Testis (tissue), 2 donors: Measurements from ENCODE around the gene HEY2.

Source experiments
- CTCF ChIP-seq, 3 experiments: fragments of 450-650 bp in 2 of 3; fragments of 200-600 bp in 1 of 3; sonication (generic) in 1 of 3; IDR thresholded peaks; one replicate each; pipeline ENCODE4 v1.5.1; 2016 to 2019; ENCODE audit warnings: antibody characterized with exemption in 3 of 3, mild to moderate bottlenecking in 2 of 3, moderate library complexity in 1 of 3
- POLR2A ChIP-seq: fragments of 450-650 bp; IDR thresholded peaks from one replicate; pipeline ENCODE4 v1.6.1; 2017; ENCODE audit warnings: antibody characterized with exemption, mild to moderate bottlenecking, moderate library complexity

- TF ChIP-seq CTCF (IDR thresholded peaks at IDR 0.05): no peak
- no peak for TF ChIP-seq POLR2A
These were observed 32.0 kb downstream of the HEY2 start for GRCh38 chr6:125781314-125781868.
